Karpas-422 (cell line): ENCODE measurements around the gene CCZ1B. TPM values are rescaled to one million over a fixed set of nuclear protein-coding genes. Genes with fewer than 3 reads are reported as not detected.
"Not testable (repeated sequence)": the region's sequence is repeated elsewhere in the genome, so short reads cannot be mapped to it uniquely, and the experiment has no call there.

Source experiments
- DNase-seq: peaks from one replicate; pipeline ENCODE4 v3.0.0-alpha.2; 2015
- H2AFZ ChIP-seq: fragments of 200-600 bp; sonication (generic); 2 replicates; pipeline ENCODE4 v1.6.1; 2014; ENCODE audit warnings: antibody characterized with exemption, low read length, mixed read lengths
- H3K27ac ChIP-seq: fragments of 200-600 bp; sonication (generic); 2 replicates; pipeline ENCODE4 v1.5.1; 2014; ENCODE audit warnings: mild to moderate bottlenecking, low read length, moderate library complexity
- H3K27me3 ChIP-seq: fragments of 200-600 bp; sonication (generic); 2 replicates; pipeline ENCODE4 v1.6.1; 2014; ENCODE audit warnings: low read length, mixed read lengths
- H3K36me3 ChIP-seq: fragments of 200-600 bp; sonication (generic); 2 replicates; pipeline ENCODE4 v1.6.1; 2014; ENCODE audit warnings: low read length, mixed read lengths; ENCODE audit not compliant: insufficient read depth
- H3K4me1 ChIP-seq: fragments of 200-600 bp; sonication (generic); 2 replicates; pipeline ENCODE4 v1.6.1; 2014; ENCODE audit warnings: mild to moderate bottlenecking, low read length, mixed read lengths
- H3K4me2 ChIP-seq: fragments of 200-600 bp; sonication (generic); 2 replicates; pipeline ENCODE4 v1.6.1; 2014; ENCODE audit warnings: low read length, low read depth, mild to moderate bottlenecking; ENCODE audit not compliant: poor library complexity, severe bottlenecking
- H3K4me3 ChIP-seq: fragments of 200-600 bp; sonication (generic); 2 replicates; pipeline ENCODE4 v1.5.1; 2014; ENCODE audit warnings: mild to moderate bottlenecking, antibody characterized with exemption, low read length, mixed read lengths
- H3K79me2 ChIP-seq: fragments of 200-600 bp; sonication (generic); 2 replicates; pipeline ENCODE4 v1.6.1; 2014; ENCODE audit warnings: mild to moderate bottlenecking, low read length, mixed read lengths
- H3K9ac ChIP-seq: fragments of 200-600 bp; sonication (generic); 2 replicates; pipeline ENCODE4 v1.6.0; 2014; ENCODE audit warnings: low read length
- H3K9me2 ChIP-seq: fragments of 200-600 bp; sonication (generic), shearing (Covaris generic); replicated peaks from 2 replicates; pipeline ENCODE4 v1.6.0; 2014; ENCODE audit warnings: mild to moderate bottlenecking, low read length, moderate library complexity; ENCODE audit not compliant: insufficient read depth
- H3K9me3 ChIP-seq: fragments of 300-700, 200-600 bp; sonication (generic); 2 replicates; pipeline ENCODE4 v1.6.1; 2014; ENCODE audit warnings: low read length, mixed read lengths
- H4K20me1 ChIP-seq: fragments of 200-600 bp; sonication (generic); 2 replicates; pipeline ENCODE4 v1.6.1; 2014; ENCODE audit warnings: mild to moderate bottlenecking, antibody characterized with exemption, low read length, low read depth; ENCODE audit not compliant: insufficient read depth
- total RNA-seq: library from RNA; depleted of rRNA; stranded (reverse); fragments of >200 nt; shearing (Covaris generic); gene quantifications from 2 replicates; pipeline ENCODE4 v1.2.3, GENCODE V29; 2014; ENCODE audit warnings: low replicate concordance

The CCZ1B gene
- total RNA-seq, 1 experiment from 2014 or later: 76.5 TPM

DNA sequence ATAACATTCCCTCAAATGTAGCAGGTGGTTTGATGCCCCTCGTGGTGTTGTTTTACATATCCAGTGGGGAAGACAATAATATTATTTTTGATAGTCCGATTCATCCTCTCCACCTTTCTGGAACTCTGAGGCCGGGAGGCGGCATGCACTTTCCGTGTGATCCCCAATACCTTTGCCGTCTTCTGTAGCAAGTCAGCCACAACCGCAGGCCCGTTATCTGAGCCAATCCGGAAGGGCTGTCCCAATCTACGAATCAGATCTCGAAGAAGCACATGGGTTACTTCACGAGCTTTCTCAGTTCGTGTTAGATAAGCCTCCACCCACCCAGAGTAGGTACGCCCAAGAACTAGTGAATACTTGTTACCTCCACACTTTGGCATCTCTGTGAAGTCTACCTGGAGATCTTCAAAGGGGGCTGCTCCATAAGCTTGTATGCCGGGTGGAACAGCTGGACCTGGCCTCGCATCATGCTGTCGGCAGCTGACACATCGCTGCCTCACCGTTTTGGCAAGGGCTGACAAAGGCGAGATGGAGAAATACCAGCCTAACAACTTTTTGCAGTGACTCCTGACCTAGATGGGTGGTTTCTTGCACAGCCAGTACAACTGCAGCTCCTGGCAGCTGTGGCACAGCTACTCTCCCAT, 16.3 kb upstream of the CCZ1B start:
- H2AFZ ChIP-seq, H3K9me3 ChIP-seq, H3K4me3 ChIP-seq, H3K27me3 ChIP-seq, DNase-seq, H3K4me2 ChIP-seq, H3K27ac ChIP-seq, H3K36me3 ChIP-seq, H4K20me1 ChIP-seq, H3K79me2 ChIP-seq, H3K4me1 ChIP-seq, H3K9me2 ChIP-seq, H3K9ac ChIP-seq: not testable (repeated sequence)

DNA sequence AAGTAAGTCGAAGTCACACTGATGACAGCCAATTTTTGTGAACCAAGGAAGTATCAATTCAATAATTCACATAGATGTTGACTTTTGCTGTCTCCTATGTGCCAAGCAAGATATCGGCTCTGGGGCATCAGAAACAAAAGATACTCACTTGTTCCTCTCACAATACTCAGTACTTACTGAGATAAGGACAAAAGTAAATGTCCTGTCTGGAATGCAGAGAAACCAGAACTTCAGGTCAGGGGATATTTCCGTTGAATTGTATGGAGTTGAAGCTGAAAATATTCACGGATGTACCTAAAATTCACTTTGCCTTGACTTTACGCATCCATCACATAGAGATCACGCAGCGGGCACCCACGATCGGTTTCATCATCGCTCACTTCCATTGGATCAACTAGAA, 11.0 kb upstream of the CCZ1B start:
- H3K27me3 ChIP-seq, H3K27ac ChIP-seq, H3K9me2 ChIP-seq, H3K36me3 ChIP-seq, H3K4me1 ChIP-seq, H3K4me3 ChIP-seq, H2AFZ ChIP-seq, DNase-seq, H3K9ac ChIP-seq, H3K79me2 ChIP-seq, H3K4me2 ChIP-seq, H3K9me3 ChIP-seq, H4K20me1 ChIP-seq: not testable (repeated sequence)

DNA sequence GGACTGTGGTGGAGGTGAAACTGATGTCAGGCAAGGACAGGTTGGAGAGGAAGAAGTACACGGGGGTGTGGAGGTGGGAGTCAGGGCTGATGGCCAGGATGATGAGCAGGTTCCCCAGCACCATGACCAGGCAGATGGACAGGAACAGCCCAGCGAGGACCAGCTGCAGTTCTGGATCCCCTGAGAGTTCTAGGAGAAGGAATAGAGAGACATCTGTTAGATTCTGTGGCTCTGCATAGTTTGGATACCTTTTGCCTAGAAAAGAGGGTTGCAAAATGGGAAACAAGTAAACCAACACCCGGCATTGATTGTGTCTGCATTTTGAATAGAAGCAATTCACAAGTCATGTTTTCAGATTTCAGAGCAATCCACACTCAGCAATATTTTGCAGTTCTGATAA, 9.4 kb upstream of the CCZ1B start:
- H3K9ac ChIP-seq, H4K20me1 ChIP-seq, H2AFZ ChIP-seq, DNase-seq, H3K4me3 ChIP-seq, H3K9me3 ChIP-seq, H3K27me3 ChIP-seq, H3K36me3 ChIP-seq, H3K4me2 ChIP-seq, H3K79me2 ChIP-seq, H3K9me2 ChIP-seq, H3K4me1 ChIP-seq, H3K27ac ChIP-seq: not testable (repeated sequence)

DNA sequence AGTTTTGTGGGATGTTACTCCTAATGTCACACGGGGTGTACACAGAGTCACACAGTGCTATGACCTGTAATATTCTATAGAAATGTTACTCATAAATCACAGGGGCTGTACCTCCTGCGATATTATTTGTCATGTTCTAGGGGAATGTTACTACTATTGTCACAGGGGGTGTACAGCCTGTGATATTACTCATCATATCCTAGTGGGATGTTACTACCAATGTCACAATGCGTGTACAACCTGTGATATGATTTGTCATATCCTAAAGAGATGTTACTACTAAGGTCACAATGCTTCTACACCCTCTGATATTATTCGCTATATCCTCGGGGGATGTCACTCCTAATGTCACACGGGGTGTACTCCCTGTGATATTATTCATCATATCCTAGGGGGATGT, 7.6 kb upstream of the CCZ1B start:
- Histone ChIP-seq H3K4me2 (no peak overlapping the region), H3K9me3 (no peaks in the 10 kb centered on the region), H2AFZ (no peak overlapping the region), H3K9ac (no peak overlapping the region), H3K27ac (no peak overlapping the region), H3K9me2 (no peaks in the 10 kb centered on the region), H3K27me3 (no peaks in the 10 kb centered on the region), H3K79me2 (no peaks in the 10 kb centered on the region), H4K20me1 (no peaks in the 10 kb centered on the region), H3K4me3 (no peak overlapping the region), H3K36me3 (no peaks in the 10 kb centered on the region), H3K4me1 (no peaks in the 10 kb centered on the region)
- no peak for DNase-seq

DNA sequence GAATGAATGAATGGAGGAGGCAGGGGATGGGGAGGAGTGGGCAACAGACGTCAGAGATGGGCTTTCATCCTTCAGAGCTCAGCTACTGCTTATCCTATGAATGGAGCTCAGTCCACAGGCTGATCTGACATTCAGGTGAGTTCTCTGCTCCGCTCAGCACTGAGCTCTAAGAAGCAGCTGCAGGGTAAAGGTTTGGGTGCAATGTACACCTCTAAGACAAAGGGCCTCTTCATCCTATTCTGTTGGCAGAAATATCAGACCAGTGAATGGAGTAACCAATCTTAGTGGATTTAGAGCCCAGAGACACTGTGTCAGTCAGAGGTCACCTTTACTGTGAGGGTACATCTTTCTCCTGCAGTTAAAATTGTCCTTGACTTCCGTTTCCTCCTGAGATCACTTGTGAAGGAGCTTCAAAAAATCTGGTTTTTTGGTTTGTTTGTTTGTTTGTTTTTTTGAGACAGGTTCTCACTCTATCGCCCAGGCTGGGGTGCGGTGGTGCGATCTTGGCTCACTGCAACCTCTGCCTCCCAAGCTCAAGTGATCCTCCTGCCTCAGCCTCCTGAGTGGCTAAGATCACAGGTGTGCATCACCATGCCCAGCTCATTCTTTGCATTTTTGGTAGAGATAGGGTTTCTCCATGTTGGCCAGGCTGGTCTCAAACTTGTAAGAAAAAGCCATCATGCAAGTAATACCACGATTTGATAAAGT, 5.1 kb upstream of the CCZ1B start:
- Histone ChIP-seq H3K4me2 (no peak overlapping the region), H3K27me3 (no peaks in the 10 kb centered on the region), H2AFZ (no peak overlapping the region), H3K9ac (no peak overlapping the region), H3K27ac (no peak overlapping the region), H3K9me3 (no peaks in the 10 kb centered on the region), H3K9me2 (no peaks in the 10 kb centered on the region), H3K79me2 (no peaks in the 10 kb centered on the region), H3K4me3 (no peak overlapping the region), H3K4me1 (no peaks in the 10 kb centered on the region), H3K36me3 (no peaks in the 10 kb centered on the region), H4K20me1 (no peaks in the 10 kb centered on the region)
- DNase-seq: no peak

DNA sequence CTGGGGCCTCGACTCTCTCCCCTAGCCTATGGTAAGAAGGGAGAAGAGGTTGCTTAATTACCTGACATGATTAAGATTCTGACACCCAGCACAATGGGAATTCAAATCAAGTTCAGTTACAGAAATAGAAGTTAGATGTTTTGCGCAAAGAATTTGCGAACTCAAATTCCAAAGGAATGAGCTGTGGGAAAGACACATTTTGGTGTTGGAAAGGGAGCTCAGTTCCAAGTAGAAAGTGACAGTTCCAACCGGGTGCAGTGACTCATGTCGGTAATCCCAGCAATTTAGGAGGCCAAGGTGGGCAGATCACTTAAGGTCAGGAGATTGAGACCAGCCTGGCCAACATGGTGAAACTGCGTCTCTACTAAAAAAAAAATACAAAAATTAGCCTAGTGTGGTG, 4.0 kb upstream of the CCZ1B start:
- not testable (repeated sequence) for H3K4me3 ChIP-seq, H3K4me1 ChIP-seq, H3K27me3 ChIP-seq, DNase-seq, H3K27ac ChIP-seq, H3K9ac ChIP-seq, H3K79me2 ChIP-seq, H3K36me3 ChIP-seq, H3K9me3 ChIP-seq, H3K4me2 ChIP-seq, H2AFZ ChIP-seq, H4K20me1 ChIP-seq, H3K9me2 ChIP-seq

DNA sequence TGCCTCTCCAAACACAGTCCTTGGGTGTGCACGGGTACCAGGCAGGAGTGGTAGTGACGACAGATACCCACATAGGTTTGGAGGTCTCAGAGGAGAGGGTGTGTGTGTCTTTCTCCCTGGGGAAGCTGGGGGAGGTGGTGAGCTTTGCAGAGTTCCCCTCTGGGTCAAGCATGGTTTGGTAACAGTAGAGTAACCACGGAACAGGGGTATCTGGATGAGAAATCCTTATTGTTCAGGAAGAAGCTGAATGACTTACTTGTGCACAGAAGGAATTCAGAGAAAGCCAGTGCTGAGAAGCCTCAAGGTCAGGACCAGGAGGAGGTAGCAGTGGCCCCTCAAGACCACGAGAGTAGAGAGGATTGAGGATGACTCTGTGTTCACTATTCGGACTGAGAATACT, 3.5 kb upstream of the CCZ1B start:
- not testable (repeated sequence) for H3K4me2 ChIP-seq, H3K4me1 ChIP-seq

DNA sequence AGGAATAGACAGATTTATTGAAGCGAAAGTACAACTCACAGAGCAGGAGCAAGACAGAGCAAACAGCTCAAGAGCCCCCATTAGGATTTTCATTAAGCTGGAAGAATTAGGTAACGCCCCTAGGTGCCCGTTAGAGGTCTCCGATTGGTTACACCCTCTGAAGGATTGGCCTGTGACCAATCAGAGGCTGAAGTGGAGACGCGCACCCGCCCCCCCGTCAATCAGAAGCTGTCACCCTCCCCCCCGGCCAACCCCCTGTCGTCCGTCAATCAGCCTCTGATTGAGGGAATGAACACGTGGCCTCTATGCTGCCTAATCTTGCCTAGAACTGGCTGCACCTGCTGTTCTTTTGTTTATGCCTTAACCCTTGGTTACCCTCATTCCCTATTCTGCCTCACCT, 1.1 kb upstream of the CCZ1B start:
- H3K36me3 ChIP-seq, H3K4me1 ChIP-seq, H4K20me1 ChIP-seq, H3K4me3 ChIP-seq, H3K4me2 ChIP-seq, H2AFZ ChIP-seq, H3K9me2 ChIP-seq, H3K9ac ChIP-seq, H3K9me3 ChIP-seq, H3K27ac ChIP-seq, H3K27me3 ChIP-seq: not testable (repeated sequence)
- peaks cover 16% of the 10 kb centered on the region for H3K79me2 ChIP-seq
- peak; percentile 44 for DNase-seq

More for the DNA sequence above, 3.5 kb upstream of the CCZ1B start:
- not testable (repeated sequence) for DNase-seq, H3K9me3 ChIP-seq, H3K9ac ChIP-seq, H2AFZ ChIP-seq, H4K20me1 ChIP-seq, H3K36me3 ChIP-seq, H3K79me2 ChIP-seq, H3K27ac ChIP-seq, H3K9me2 ChIP-seq, H3K4me3 ChIP-seq, H3K27me3 ChIP-seq
